Keratinocyte (primary cell): Measurements from ENCODE around the gene CHST8.

Source experiments
- EZH2 ChIP-seq: IDR thresholded peaks from one replicate; pipeline ENCODE4 v1.6.1; 2012; ENCODE audit warnings: inconsistent platforms, mild to moderate bottlenecking, low read length, moderate library complexity
- TF ChIP-seq, protein P1 (sequence below), 3 experiments: IDR thresholded peaks in 1 of 3; conservative IDR thresholded peaks in 1 of 3; optimal IDR thresholded peaks in 1 of 3; 2 replicates in 2 of 3; 3 replicates in 1 of 3; pipeline versions ENCODE3 to v1.5.1; 2011; ENCODE audit warnings: low read length in 3 of 3, mild to moderate bottlenecking in 3 of 3, moderate library complexity in 2 of 3, control low read depth in 1 of 3, inconsistent platforms in 1 of 3; ENCODE audit not compliant: insufficient read depth in 2 of 3; ENCODE audit errors: extremely low read depth in 1 of 3

DNA sequence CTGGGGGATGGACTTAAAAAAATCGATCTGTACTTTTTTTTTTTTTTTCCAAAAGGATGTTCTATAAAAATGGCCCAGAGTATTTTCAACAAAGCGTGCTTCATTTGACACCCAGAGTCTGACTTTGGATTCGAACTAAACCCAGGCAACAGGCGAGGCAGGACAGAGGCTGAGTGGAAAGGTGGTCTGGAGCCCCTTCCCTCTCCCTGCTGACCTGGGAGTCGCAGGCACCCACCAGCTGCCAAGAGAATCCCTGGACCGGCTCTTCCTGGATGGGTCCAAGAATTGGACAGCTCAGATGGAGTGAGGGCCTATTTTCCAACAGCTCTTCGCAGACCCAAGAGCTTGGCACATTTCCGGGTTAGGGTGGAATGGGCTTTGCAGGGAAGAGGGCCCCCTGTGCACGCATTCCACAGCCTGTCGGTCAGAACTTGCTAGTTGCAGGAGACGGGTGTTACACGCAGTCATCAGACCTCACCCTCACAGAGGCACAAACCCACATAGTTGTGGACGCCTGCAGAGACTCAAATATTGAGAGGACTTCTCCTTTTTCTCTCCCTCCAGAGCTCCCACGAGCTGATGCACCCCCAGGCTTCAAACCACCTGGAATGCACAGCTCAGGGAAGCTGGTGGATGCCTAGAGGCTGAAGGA, 190.1 kb downstream of the CHST8 start:
- TF ChIP-seq, protein P1, sequence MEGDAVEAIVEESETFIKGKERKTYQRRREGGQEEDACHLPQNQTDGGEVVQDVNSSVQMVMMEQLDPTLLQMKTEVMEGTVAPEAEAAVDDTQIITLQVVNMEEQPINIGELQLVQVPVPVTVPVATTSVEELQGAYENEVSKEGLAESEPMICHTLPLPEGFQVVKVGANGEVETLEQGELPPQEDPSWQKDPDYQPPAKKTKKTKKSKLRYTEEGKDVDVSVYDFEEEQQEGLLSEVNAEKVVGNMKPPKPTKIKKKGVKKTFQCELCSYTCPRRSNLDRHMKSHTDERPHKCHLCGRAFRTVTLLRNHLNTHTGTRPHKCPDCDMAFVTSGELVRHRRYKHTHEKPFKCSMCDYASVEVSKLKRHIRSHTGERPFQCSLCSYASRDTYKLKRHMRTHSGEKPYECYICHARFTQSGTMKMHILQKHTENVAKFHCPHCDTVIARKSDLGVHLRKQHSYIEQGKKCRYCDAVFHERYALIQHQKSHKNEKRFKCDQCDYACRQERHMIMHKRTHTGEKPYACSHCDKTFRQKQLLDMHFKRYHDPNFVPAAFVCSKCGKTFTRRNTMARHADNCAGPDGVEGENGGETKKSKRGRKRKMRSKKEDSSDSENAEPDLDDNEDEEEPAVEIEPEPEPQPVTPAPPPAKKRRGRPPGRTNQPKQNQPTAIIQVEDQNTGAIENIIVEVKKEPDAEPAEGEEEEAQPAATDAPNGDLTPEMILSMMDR (optimal IDR thresholded peaks at IDR 0.05 in 1 of 3, IDR thresholded peaks at IDR 0.05 in 1 of 3, conservative IDR thresholded peaks at IDR 0.05 in 1 of 3; ENCODE audit: extremely low read depth in 1 of 3, insufficient read depth in 2 of 3, low read length in 3 of 3) = no peak
- no peak for TF ChIP-seq EZH2
